HL-60 (cell line): ENCODE results near the gene DMD.
"Not testable (repeated sequence)": the region's sequence is repeated elsewhere in the genome, so short reads cannot be mapped to it uniquely, and the experiment has no call there.

ENCODE experiments used
- DNase-seq, 2 experiments: peaks; one replicate each; pipeline ENCODE4 v3.0.0-alpha.2; 2010 to 2020; ENCODE audit warnings: low read depth in 1 of 2, low spot score in 1 of 2
- H3K27ac ChIP-seq: fragments of 250-450 bp; sonication (Bioruptor Pico); replicated peaks from 2 replicates; pipeline ENCODE4 v1.5.1; 2020; ENCODE audit warnings: mild to moderate bottlenecking, moderate library complexity
- H3K27me3 ChIP-seq: fragments of 250-450 bp; sonication (Bioruptor Pico); 2 replicates; pipeline ENCODE4 v1.5.1; 2021; ENCODE audit warnings: mild to moderate bottlenecking, moderate library complexity; ENCODE audit not compliant: insufficient read depth, poor library complexity, severe bottlenecking
- H3K4me3 ChIP-seq: replicated peaks from 2 replicates; pipeline ENCODE4 v1.5.1; 2011; ENCODE audit warnings: mild to moderate bottlenecking, control low read depth, low read length; ENCODE audit not compliant: insufficient read depth
- GABPA ChIP-seq: IDR thresholded peaks from 2 replicates; pipeline ENCODE4 v1.6.1; 2012; ENCODE audit warnings: low read depth
- POLR2AphosphoS5 ChIP-seq: IDR thresholded peaks from 2 replicates; pipeline ENCODE4 v1.6.1; 2012; ENCODE audit warnings: low read depth
- SPI1 ChIP-seq: IDR thresholded peaks from 2 replicates; pipeline ENCODE4 v1.6.1; 2012; ENCODE audit warnings: low read depth, mild to moderate bottlenecking, borderline replicate concordance
- TF ChIP-seq, protein P1 (sequence below): IDR thresholded peaks from one replicate; pipeline ENCODE4 v1.5.1; 2011; ENCODE audit warnings: low read length, control low read depth, inconsistent platforms; ENCODE audit not compliant: insufficient read depth
- TF ChIP-seq, protein P2 (sequence below): IDR thresholded peaks from 2 replicates; pipeline ENCODE4 v1.6.1; 2012; ENCODE audit warnings: low read depth; ENCODE audit not compliant: insufficient replicate concordance

Gene DMD

DNA sequence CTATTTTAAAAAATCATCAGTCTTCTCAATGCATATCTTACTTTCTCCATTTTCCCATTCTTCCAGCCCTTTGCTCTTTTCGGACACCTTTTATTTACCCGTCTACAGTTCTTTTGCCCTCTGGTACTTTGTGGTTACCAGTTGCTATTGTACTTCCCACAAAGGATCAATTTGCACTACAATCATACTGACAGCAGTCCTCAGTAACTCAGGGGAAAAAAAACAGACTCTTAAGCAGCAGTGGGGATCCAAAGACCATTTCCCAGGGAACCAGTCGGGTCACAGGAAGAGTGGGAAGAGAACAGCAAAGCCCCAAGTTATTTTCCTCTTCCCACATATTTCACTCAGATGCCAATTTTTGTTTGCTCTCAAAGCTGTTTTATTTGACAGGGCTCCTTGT lies 23.1 kb downstream of the DMD start:
- Histone ChIP-seq H3K27ac (no peak overlapping the region), H3K4me3 (no peak overlapping the region), H3K27me3 (no peaks in the 10 kb centered on the region)
- TF ChIP-seq POLR2AphosphoS5 (no peak), GABPA (no peak), SPI1 (no peak)
- TF ChIP-seq, protein P1, sequence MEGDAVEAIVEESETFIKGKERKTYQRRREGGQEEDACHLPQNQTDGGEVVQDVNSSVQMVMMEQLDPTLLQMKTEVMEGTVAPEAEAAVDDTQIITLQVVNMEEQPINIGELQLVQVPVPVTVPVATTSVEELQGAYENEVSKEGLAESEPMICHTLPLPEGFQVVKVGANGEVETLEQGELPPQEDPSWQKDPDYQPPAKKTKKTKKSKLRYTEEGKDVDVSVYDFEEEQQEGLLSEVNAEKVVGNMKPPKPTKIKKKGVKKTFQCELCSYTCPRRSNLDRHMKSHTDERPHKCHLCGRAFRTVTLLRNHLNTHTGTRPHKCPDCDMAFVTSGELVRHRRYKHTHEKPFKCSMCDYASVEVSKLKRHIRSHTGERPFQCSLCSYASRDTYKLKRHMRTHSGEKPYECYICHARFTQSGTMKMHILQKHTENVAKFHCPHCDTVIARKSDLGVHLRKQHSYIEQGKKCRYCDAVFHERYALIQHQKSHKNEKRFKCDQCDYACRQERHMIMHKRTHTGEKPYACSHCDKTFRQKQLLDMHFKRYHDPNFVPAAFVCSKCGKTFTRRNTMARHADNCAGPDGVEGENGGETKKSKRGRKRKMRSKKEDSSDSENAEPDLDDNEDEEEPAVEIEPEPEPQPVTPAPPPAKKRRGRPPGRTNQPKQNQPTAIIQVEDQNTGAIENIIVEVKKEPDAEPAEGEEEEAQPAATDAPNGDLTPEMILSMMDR = no peak
- TF ChIP-seq, protein P2, sequence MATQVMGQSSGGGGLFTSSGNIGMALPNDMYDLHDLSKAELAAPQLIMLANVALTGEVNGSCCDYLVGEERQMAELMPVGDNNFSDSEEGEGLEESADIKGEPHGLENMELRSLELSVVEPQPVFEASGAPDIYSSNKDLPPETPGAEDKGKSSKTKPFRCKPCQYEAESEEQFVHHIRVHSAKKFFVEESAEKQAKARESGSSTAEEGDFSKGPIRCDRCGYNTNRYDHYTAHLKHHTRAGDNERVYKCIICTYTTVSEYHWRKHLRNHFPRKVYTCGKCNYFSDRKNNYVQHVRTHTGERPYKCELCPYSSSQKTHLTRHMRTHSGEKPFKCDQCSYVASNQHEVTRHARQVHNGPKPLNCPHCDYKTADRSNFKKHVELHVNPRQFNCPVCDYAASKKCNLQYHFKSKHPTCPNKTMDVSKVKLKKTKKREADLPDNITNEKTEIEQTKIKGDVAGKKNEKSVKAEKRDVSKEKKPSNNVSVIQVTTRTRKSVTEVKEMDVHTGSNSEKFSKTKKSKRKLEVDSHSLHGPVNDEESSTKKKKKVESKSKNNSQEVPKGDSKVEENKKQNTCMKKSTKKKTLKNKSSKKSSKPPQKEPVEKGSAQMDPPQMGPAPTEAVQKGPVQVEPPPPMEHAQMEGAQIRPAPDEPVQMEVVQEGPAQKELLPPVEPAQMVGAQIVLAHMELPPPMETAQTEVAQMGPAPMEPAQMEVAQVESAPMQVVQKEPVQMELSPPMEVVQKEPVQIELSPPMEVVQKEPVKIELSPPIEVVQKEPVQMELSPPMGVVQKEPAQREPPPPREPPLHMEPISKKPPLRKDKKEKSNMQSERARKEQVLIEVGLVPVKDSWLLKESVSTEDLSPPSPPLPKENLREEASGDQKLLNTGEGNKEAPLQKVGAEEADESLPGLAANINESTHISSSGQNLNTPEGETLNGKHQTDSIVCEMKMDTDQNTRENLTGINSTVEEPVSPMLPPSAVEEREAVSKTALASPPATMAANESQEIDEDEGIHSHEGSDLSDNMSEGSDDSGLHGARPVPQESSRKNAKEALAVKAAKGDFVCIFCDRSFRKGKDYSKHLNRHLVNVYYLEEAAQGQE = no peak
- no peak for DNase-seq

DNA sequence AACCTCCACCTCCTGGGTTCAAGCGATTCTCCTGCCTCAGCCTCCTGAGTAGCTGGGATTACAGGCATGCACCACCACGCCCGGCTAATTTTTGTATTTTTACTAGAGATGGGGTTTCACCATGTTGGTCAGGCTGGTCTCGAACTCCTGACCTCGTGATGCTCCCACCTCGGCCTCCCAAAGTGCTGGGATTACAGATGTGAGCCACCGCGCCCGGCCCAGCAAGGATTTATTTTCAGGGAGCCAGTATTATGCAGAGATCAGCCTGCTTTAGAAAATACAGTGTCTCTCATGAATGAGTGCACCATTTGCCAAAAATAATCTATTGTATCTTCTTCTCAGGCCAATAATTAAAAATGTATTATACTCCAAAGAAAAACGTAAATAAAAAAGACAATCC lies 26.5 kb downstream of the DMD start:
- not testable (repeated sequence) for H3K4me3 ChIP-seq, H3K27ac ChIP-seq, DNase-seq, H3K27me3 ChIP-seq

GRCh38 chrX:33183361-33183760 lies 28.0 kb downstream of the DMD start:
- DNase-seq = no peak

GRCh38 chrX:33178690-33179089 lies 32.7 kb downstream of the DMD start:
- no peak overlapping the region for H3K27ac ChIP-seq
- TF ChIP-seq GABPA (no peak), POLR2AphosphoS5 (no peak), SPI1 (no peak)
- TF ChIP-seq, protein P1 = no peak
- TF ChIP-seq, protein P2 = no peak
- no peak for DNase-seq
- H3K4me3 ChIP-seq = no peak overlapping the region
- no peaks in the 10 kb centered on the region for H3K27me3 ChIP-seq

More at GRCh38 chrX:33183361-33183760, 28.0 kb downstream of the DMD start:
- TF ChIP-seq, protein P2 = no peak
- no peak for TF ChIP-seq GABPA
- TF ChIP-seq, protein P1 = no peak
- TF ChIP-seq POLR2AphosphoS5 = no peak
- no peak for TF ChIP-seq SPI1
- Histone ChIP-seq H3K27me3 (no peaks in the 10 kb centered on the region), H3K27ac (no peak overlapping the region), H3K4me3 (no peak overlapping the region)
